Measurements from ENCODE around the gene CNTN1.

DNA sequence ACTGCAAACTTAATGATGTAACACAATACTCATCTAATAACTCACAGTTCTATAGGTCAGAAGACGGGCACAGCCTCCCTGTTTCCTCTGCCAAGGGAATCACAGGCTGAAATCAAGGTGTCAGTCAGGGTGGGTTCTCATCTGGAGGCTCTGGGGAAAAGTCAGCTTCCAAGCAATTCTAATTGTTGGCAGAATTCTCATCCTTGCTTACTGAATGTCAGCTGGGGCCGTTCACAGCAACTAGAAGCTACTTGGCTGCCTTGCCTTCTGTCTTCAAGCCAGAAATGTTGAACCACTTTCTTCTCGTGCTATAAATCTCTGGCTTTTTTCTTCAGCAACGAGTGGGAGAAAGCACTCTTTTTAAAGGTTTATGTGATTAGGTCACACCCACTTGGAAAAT is 415.8 kb downstream of the CNTN1 start:
- TF ChIP-seq, protein P1, sequence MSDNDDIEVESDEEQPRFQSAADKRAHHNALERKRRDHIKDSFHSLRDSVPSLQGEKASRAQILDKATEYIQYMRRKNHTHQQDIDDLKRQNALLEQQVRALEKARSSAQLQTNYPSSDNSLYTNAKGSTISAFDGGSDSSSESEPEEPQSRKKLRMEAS (IDR thresholded peaks at IDR 0.05; ENCODE audit: low read depth): no peak
- TF ChIP-seq, protein P2, sequence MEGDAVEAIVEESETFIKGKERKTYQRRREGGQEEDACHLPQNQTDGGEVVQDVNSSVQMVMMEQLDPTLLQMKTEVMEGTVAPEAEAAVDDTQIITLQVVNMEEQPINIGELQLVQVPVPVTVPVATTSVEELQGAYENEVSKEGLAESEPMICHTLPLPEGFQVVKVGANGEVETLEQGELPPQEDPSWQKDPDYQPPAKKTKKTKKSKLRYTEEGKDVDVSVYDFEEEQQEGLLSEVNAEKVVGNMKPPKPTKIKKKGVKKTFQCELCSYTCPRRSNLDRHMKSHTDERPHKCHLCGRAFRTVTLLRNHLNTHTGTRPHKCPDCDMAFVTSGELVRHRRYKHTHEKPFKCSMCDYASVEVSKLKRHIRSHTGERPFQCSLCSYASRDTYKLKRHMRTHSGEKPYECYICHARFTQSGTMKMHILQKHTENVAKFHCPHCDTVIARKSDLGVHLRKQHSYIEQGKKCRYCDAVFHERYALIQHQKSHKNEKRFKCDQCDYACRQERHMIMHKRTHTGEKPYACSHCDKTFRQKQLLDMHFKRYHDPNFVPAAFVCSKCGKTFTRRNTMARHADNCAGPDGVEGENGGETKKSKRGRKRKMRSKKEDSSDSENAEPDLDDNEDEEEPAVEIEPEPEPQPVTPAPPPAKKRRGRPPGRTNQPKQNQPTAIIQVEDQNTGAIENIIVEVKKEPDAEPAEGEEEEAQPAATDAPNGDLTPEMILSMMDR (IDR thresholded peaks at IDR 0.05): no peak
- TF ChIP-seq RFX5 (IDR thresholded peaks at IDR 0.05; ENCODE audit: low read length) (no peak), EZH2phosphoT487 (IDR thresholded peaks at IDR 0.05; ENCODE audit: borderline replicate concordance, low read depth) (no peak), TEAD4 (IDR thresholded peaks at IDR 0.05; ENCODE audit: borderline replicate concordance, insufficient read depth) (no peak), POLR2AphosphoS5 (IDR thresholded peaks at IDR 0.05; ENCODE audit: low read depth, low read length) (no peak)
